HG03097 (cell line): Measurements from ENCODE around the gene CBX2.
A peak's percentile ranks its signal among the peaks of the same experiment; 100 is the strongest.

ENCODE experiments used
- ATAC-seq: cut with Tn5 transposase; IDR thresholded peaks from one replicate; pipeline ENCODE4 v1.9.1; 2021; ENCODE audit not compliant: unreplicated experiment, low FRiP score

The CBX2 gene

DNA sequence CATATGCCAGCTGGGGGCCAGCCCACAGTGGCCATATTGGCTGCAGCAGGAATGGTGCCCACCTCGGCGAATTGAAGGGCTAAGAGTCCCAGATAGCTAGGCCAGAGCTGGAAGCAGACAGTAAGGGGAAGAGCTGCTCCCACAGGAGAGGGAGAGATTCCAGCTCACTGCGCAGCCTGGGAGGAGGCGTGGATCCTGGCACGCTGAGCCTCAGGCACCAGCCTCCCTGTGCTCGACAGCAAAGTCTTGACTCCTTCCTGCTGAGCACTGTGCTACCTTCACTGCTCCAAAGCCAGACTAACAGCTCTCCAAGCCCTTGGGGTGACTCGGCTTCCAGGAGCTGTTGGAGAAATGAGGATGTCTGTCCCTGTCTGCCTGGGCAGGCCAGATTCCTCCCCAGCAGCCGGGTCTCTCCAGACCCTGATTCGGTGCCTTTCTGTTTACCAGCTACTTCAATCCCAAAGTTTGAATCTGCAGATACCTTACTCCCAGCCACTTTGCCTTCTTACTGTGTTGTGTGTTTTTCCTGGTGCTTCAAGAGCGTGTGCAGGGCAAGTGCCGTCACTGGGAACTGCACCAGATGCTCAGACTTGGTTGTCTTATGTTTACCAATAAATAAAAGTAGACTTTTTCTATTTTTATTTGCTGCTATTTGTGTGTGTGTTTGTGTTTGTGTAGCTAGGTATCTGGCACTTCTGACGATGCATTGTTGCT, 9.1 kb downstream of the CBX2 start:
- no peak for ATAC-seq

DNA sequence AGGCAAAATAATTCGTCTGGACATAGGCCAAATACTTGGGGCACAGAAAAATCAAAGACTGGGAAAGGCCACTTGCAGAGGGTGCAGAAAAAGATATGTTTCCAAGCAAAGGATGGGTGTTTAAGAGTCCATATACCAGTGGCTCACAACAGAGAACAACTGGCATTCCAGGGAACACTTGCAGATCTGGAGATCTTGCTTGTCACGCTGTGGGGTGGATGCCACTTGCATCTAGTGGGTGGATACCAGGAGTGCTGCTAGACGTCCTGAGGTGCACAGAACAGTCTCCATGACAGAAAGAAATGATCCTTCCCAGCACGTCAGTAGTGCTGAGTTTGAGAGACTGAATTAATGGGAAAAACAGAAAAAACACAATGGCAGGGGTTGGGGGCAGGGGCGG, 10.5 kb downstream of the CBX2 start:
- no peak for ATAC-seq

DNA sequence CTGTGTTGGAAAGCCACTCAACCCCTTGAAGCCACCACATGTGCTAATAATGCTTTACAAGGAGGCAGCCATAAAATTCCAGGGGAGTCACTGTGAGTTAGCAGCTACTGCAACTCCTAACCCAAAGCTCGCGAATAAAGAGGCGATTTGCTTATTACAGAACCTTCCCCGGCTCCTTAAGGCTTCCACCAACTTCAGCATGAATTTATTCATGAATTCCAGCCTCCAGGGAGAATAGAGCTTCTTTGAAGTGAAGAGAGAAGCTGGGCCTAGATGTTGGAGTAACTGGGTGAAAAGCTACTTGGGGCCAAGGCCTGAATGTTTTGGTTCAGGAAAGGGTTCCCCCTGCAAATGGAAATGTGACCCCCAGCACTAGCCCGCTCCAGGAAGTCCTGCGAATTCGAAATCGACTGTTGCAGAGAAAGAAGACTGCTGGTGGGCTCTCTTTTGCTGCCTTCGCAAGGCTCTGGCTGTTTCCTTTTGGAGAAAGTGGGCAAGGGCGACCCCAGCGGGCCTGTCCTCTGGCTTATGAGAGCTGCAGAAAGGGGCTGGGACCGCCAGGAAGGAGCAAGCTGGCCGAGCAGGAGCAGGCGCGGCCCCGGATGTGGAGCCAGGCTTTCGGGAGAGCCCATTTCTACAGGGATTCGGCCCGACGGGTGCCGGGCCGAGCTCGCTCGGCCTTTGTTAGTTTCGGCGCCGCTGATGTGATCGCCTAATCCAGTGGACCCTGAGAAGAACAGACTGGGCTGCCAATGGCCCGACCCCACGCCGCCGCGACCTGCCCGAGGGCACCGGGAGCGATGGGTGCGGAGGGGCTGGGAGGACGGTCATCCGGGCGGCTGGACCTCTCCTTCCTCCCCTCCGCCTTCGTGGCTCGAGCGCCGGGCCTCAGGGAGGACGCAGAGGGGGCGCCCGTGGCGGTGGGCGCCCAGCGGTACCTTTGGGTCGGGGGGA, 11.3 kb downstream of the CBX2 start:
- no peak for ATAC-seq

DNA sequence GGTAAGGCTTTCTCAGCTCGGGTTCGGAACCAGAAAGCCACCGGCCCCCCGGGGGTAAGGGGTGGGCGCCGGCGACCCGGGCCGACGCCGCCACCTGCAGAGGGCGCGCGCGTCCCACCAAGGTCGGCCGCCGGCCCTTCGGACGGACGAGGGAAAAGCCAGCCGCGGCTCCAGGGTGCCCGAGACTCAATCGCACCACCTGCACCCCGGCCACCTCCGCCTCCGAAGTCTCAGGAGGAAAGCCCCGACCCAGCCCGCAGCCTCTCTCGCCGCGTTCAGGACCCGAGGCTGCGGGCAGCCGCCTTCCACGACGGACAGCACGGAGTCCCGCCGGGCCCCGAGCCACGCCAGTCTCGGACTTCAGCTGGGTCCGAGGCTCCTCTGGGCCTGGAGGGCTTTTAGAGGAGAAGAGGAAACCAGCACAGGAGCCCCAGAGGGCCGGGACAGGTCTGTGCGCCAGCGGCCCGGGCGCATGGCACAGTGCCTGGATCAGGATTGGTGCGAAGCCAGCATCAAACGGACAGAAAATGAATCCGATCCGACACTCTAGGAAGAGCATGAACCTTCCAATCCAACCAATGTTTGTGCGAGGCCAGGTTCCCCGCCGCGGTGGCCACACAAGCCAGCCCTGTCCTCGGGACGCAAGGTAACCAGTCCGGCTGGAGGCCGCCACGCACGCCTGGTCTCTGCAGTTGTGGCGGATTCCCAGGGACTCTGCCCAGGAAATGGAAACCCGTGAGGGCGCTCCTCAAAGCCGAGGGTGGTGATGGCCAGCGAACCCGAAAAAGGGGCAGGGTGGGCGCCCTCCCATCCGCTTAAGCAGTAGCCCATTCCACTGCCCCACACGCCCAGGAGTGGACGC, 12.2 kb downstream of the CBX2 start:
- ATAC-seq, result no peak

DNA sequence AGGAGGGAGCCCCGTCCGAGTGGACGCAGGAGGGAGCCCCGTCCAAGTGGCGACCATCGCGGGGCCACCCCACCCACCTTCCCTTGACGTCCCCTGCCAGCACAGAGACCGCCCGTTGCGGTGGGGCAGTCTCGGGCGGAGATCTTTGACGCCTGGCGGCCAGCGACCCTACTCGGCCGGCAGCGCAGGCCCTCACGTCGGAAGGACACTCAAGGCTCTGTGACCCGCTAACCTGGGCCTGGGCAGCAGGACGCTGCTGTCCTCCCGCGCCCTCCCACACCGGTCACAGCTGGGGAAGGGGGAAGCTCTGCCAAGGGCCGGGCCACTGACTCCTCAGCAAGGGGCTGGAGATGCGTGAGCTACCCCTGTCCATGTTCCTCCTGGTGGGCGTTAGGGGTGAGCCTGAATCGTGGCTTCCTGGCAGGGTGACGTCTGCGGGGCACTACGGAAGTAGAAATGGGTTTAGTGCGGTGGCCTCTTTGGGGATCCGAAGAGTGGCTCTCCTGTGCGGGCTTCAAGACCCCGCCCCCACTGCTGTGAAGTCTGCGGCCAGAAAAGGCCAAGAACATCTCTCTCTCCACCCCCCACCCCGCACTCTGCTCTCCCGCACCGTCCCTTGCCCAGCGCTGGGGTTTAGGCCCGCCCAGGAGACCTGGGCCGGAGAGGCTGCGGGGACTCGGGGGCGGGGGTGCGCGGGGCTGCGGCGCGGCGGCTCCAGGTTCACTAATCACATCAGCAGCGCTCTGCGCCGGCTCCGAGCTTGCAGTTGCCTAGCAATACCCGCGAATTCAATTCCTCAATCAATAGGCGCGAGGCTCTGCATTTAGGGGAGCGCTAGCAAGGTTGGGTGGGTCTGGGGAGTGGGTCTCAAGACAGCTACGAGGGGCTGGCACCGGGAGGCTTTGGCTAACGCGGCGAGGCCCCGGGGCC, 13.1 kb downstream of the CBX2 start:
- ATAC-seq, result no peak

DNA sequence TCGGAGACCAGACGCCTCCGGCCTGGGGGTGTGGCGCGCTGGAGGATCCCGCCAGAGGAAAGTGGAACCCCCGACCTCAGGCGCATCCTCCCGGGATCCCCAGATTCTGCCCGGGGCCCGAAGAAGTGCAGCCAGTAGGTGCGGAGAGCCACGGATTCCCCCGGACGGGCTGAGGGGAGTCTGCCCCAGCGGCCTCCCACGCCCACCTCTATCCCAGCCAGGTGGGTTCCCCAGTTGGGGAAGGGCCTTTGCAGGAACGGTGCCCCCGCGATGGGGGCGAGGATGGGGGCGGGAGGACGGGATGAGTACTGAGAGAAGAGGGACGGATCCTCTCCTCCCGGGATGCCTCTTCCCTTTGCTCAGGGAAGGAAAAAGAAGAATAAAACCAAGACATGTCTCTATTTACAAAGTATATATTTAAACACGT, 13.8 kb downstream of the CBX2 start:
- ATAC-seq, result no peak

DNA sequence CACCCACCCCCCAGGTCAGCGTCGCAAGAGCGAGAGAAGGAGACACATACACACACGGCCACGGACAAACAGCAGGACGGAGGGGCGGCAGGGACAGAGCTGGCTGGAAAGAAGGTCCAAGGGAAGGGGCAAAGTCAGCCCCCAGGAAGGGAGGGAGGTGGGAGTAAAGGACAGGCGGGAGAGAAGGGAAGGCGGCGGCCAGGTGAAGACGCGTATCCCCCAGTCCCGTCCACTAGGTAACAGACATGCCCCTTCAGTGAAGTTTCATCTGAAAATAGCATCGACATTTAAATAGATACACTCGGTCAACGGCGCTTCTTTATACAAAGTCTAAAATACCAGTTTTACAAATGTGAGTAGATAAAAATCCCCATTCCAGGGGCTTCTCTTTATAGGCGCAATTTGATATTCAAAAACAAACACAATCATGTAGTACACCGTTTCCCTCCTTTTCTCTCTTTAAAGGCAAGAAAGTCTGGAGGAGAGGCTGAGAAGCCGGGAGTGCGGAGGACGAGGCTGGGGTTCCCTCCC, 14.5 kb downstream of the CBX2 start:
- ATAC-seq, result no peak

DNA sequence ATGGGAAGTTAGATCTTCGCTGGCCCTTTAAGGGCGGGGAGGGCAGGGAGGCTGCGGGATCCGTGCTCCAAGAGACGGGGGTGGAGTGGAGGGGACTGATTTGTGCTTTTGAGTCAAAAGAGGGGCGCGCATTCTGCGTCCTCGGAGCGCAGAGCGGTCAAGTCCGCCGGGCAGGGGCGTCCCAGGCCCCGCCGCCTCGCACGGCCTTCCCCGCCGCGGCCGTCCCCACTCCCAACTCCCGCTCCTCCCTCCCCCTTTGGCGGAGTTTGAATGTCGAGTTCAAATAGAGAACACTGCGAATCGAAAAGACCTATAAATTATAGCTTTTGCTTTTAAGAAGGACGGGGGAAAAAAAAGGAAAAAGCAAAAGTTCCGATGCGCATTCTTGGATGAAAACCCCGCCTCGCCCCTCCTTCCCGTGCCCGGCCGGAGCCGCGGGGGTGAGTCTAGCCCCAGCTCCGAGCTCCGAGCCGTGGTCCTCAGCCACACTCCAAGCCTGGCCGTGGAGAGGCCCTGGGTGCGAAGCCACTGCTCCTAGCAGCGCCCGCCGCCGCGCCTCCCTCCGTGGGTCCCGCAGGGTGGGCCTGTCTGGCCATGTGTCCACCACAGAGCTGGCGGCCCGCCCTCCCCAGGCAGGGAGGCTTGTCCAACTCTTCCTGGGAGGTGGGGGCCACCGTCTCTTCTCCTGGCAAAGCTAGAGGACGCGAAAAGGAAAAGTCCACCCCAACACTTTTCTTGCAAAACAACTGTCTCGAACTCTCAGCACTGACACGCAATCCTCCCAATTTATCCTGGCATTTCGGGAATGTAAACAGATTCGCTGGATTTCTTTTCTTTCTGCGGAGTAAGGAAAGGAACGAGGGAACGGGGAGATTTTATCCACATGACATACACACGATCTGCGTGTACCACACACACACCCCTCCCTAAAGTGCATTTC, 15.3 kb downstream of the CBX2 start:
- no peak for ATAC-seq

DNA sequence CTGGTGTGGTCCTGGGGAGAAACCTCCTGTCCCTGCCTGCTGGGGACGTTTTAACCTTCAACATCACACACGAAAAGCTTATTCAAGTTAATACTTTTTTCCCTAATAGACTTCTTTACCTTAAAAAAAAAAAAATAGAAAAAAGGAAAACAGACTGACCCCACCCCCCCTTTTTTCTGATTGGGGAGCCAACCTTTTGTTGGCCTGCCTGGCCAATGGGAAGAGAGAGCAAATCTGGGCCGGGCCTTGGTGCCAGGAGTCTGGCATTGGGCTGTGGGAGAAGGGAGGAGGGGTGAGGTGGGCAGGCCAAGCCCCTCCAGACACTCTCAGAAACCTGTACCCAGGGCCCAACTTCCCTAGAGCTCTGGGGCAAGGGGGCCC, 16.0 kb downstream of the CBX2 start:
- no peak for ATAC-seq

DNA sequence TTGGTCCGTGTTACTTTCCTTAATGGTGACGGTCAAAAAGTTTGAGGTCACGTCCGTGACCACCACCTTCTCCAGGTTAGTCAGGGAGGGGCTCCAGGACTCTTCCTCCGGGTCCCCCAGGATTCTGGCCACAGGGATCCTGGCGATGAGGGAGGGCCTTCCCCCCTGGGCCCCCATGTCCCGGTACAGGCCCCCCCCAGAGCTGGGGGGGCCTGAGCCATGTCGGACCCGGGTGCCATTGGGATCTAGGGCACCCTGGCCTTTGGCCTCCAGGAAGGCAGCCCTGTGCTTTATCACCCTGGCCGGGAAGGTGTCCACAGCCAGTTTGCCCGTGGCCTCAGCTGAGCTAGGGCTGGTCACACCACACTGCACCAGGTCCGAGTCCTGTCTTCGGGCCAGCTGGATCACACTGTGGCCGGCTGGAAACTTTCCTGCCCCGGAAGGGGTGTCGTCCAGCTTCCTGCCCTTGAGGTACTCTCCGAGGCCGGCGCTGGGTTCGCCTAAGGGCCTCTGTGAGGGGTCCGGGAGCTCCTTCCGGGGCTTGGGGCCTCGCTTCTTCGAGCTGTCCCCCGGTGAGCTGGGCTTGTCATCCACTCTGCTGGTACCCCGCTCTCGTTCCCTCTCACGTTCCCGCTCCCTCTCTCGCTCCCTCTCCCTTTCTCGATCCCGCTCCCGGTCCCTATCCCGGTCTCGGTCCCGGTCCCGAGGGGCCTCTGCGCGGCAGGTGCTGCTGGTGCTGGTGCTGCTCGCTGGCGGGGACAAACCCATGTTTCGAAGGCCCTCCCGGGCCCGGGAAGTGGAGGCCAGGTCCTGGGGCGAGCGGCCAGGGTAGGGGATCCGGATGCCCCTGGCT, 16.9 kb downstream of the CBX2 start:
- no peak for ATAC-seq

DNA sequence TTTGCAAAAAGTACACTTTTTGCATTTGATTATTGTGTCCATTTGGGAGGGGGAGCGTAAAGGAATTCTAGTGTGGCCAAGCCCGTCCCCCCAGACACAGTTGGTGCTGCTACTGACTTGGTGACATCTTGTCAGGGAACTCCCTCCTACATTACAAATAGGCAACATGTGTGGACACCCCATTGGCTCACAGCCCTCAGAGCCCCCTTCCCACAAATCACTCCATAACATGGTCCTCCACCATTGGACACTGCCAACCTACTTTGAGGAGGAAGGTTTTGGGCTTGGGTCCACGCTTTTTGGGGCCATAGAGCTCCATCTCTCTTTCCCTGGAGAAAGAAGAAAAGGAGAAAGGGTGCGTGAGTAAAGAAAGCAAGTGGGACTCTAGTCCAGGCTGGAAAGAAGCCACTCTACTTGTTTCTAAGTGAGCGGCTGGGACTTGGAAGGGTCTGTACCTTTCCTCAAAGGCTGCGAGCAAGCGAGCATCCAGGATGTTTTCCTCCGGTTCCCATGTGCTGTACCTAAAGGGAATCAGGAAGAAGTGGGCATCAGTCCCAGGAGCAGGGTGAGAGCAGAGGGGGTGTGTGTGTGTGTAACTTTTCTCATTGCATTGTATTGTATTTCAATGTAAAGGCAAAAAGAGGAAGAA, 18.0 kb downstream of the CBX2 start:
- no peak for ATAC-seq

DNA sequence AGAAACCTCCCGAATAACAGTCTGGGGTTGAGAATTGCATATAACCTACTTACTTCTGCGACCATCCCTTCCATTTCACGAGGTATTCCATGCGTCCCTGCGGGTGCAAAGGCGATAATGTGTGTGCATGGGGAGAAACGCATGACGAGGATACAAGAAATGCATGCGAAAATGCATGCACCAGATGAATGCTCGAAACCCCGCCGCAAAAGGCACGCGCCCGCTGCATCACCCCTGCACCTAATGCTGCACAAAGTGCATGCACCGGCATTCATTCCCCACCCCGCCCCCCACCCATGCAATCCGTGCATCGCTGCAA, 18.5 kb downstream of the CBX2 start:
- ATAC-seq, result no peak

DNA sequence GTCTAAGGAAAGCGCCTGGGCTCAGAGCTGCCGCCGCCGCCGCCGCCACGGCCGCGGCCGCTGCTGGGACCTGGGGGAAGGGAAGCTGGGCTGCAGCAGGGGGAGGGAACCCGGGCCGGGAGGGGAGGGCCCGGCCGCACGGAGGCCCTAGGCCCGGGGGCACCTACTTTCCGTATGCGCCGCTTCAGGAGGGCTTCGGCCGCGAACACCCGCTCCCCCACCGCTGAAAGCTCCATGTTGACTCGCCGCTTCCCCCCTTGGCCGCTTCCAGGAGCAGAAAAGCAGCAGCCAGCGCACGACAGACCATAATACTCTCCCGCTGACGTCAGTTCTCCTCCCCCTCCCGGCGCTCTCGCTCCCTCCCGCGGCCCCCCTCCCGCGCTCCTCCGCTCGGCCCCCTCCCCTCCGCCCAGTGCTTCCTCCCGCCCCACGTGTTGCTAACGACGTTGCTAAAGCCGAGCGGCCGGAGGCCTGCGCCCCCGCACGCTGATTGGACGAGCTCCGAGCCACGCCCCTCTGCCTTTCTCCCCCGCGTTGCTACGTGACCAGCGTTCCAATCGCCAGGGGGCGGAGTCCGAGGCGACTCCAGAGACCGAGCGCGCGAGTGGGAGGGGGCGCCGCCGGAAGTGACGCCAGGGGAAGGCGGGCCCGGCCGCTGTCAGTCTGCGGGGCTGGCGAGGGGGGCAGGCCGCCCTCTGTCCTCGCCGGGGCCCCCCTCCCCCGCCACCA, 19.0 kb downstream of the CBX2 start, which contains the start of gene CBX8:
Gene CBX8, minus strand, starts transcription at position 315 of the 729 bp plus-strand sequence. Its CDS starts 79 bp downstream, at position 236.
- ATAC-seq, result peak; percentile 79

DNA sequence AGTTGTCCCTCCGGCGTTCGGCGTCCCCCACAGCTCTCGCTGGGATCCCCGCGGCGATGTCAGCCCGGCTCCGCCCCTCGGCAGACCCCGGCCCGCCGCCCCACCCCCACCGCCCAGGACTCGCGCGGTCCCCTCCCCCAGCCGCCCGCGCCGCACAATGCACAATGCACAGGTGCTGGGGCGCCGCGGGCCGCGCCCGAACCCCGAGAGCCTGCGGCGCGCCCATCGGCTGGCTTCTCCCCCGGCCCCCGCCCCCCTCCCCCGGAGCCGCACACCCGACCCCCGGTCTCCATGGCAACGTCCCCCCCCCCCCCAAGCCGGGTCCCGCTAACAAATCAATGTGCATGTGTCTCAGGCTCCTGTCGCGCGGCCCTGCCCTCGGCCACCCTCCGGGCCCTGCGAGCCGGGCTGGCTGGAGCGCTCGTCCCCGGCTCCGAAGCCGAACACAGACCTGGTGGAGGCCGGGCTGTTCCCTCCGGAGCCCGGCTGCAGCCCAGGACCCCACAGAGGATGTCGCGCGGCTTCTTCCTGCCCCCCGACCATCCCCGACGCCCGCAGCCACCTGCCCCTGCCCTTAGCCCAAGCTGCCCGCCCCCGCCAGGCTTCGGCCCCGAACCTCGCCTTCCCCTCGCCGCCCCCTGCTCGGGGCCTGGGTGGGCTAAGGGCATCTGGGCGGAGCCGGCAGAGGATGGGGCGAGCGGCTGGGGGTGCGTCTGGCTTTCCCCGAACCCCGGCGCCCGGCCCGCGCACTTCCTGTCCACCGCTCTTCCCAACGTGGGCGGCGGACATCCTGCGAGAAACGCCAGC, 19.7 kb downstream of the CBX2 start:
- ATAC-seq, result no peak

DNA sequence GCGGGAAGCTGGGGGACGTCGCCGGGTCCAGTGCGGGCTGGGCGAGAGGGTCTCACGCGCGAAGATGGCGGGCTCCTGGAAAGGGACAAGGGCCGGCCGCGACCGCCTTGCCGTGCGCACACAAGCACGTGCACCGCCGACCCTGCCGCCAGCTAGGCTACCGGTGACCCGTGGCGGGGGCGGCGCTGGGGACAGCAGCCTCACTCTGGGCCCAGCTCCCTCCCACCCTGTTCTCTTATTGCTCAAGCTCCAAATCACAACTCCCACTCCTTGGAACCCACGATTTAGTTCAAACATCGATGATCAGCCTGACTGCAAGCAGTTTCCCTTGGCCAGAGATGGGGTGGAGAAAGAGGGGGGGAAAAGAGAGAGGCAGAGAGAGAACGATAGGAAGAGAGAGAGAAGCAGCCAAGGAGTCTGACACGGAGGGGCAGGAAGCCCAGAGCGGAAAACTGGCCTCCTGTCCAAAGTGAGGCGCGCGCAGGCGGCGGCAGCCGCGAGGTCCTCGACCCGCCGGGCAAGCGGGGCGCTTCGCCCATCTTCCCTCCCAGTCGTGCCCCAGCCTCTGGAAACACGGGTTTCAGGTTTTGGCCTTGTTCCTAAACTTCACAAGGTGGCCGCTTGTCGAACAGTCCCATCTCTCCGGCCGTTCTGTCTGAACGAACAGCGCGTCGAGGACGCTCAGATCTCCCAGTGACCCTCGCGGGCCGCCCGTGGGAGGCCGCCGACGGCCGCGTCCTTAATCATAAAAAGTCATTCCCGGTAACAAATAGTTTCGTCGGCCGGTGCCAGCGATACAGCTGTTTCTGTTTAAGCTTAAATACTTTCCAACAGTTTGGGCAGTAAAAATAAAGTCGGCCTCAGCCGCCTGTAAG, 20.6 kb downstream of the CBX2 start:
- ATAC-seq, result no peak
